ENCODE measurements around the gene POP4. TPM values are rescaled to one million over a fixed set of nuclear protein-coding genes. Genes with fewer than 3 reads are reported as not detected.

Gene POP4
- total RNA-seq, 4 donors from 2014 or later, result 46.3 to 56.5 (median 54.8) TPM

DNA sequence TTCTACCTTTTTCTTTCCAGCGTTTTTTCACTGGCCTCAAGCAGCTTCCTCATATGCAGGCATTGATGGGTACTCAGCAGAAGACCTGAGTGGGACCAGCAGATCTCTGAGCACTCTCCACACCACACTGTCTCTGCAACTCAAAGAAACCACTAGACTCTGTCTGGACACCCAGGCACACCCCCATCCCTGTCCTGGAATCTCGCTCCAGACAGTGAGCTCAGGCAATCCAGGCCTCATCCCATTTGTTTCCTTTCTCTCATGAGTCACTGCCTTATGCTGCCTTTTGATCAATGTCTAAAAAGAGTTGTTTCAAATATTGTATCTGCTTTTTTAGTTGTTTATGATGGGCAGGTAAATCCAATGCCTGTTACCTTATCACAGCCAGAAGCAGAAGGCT is 19.7 kb upstream of the POP4 start:
- no peak for DNase-seq
- no peaks in the 10 kb centered on the region for H3K9me3 ChIP-seq
- H3K4me3 ChIP-seq, result no peak overlapping the region
- no peak overlapping the region for H3K27ac ChIP-seq
- no peaks in the 10 kb centered on the region for H3K36me3 ChIP-seq
- H3K4me1 ChIP-seq, result no peaks in the 10 kb centered on the region
- TF ChIP-seq, protein P1, sequence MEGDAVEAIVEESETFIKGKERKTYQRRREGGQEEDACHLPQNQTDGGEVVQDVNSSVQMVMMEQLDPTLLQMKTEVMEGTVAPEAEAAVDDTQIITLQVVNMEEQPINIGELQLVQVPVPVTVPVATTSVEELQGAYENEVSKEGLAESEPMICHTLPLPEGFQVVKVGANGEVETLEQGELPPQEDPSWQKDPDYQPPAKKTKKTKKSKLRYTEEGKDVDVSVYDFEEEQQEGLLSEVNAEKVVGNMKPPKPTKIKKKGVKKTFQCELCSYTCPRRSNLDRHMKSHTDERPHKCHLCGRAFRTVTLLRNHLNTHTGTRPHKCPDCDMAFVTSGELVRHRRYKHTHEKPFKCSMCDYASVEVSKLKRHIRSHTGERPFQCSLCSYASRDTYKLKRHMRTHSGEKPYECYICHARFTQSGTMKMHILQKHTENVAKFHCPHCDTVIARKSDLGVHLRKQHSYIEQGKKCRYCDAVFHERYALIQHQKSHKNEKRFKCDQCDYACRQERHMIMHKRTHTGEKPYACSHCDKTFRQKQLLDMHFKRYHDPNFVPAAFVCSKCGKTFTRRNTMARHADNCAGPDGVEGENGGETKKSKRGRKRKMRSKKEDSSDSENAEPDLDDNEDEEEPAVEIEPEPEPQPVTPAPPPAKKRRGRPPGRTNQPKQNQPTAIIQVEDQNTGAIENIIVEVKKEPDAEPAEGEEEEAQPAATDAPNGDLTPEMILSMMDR (IDR thresholded peaks at IDR 0.05), result no peak
- no peak for TF ChIP-seq POLR2A (IDR thresholded peaks at IDR 0.05)
- peaks cover 0 to 45% (median 0%) of the 10 kb centered on the region in 4 donors for H3K27me3 ChIP-seq
- 55 to 56% methylated on average over 2 of the region's 2 CpGs for WGBS, 2 donors
- intact Hi-C loops (cut with DNase I), result no loop called here

DNA sequence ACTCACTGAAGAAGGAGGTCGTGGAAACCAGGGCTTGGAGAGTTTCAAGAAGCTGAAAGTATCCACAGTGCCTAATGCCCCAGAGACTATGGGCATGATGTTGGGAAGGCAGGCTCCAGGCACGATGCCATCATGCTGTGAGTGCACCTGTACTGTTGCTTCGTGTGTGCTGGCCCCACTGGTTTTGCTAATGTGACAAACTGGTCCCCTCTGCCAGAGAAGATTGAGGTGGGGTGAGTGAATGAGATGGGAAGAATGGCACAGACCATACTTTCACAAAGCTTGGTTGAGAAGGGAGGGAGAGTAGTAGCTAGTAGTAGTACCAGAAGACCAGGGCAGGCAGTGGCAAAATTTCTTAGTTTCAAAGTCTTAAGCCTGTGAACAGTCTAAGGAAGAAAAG is 19.0 kb upstream of the POP4 start:
- no peak for TF ChIP-seq POLR2A (IDR thresholded peaks at IDR 0.05)
- TF ChIP-seq, protein P1 (IDR thresholded peaks at IDR 0.05), result no peak
- H3K27me3 ChIP-seq, result peaks cover 0 to 48% (median 0%) of the 10 kb centered on the region in 4 donors
- H3K4me3 ChIP-seq, result no peak overlapping the region
- no peaks in the 10 kb centered on the region for H3K4me1 ChIP-seq
- 63 to 70% methylated on average over 3 of the region's 3 CpGs for WGBS, 2 donors
- no peak for DNase-seq
- H3K9me3 ChIP-seq, result no peaks in the 10 kb centered on the region
- no peak overlapping the region for H3K27ac ChIP-seq
- intact Hi-C loops (cut with DNase I), result no loop called here
- H3K36me3 ChIP-seq, result no peaks in the 10 kb centered on the region

DNA sequence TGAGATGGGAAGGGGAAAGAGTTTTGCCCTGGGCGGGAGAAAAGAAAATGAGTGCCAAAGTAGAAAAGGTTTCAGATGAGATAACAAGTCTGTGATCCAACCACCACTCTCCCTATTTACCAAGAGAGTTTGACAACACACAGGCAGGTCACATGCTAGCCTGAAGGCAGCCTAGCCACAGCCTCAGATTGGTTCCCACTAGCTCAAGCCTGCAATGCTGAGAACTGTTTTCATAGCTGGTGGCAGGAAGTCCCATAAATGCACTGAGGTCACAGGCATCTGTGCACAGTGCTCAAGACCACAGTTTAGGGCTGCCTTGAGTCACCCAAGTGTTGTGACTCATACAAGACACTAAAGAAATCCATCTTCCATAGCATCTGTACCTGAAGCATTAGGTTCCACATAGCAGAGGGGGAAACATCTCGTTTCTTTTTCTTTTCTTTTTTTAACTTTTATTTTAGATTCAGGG is 18.5 kb upstream of the POP4 start:
- H3K27ac ChIP-seq, result no peak overlapping the region
- H3K36me3 ChIP-seq, result no peaks in the 10 kb centered on the region
- WGBS, 2 donors, result 40 to 54% methylated on average over 2 of the region's 2 CpGs
- TF ChIP-seq, protein P1 (IDR thresholded peaks at IDR 0.05), result no peak
- TF ChIP-seq POLR2A (IDR thresholded peaks at IDR 0.05), result peak in 1 of 4 donors; percentile 7
- H3K27me3 ChIP-seq, result peaks cover 0 to 51% (median 0%) of the 10 kb centered on the region in 4 donors
- H3K4me3 ChIP-seq, result no peak overlapping the region
- no peaks in the 10 kb centered on the region for H3K4me1 ChIP-seq
- DNase-seq, result no peak
- intact Hi-C loops (cut with DNase I), result no loop called here
- no peaks in the 10 kb centered on the region for H3K9me3 ChIP-seq

DNA sequence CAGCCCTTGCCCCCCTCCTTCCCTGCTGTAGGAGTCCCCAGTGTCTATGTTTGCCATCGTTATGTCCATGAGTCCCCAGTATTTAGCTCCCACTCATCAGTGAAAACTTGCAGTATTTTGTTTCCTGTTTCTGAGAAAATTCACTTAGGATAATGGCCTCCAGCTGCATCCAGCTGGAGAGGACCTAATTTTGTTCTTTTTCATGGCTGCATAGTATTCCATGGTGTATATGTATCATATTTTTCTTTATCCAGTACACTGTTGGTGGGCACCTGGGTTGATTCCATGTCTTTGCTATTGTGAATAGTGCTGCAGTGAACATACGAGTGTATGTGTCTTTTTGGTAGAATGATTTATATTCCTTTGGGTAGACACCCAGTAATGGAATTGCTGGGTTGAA is 18.0 kb upstream of the POP4 start:
- peaks cover 0 to 52% (median 0%) of the 10 kb centered on the region in 4 donors for H3K27me3 ChIP-seq
- H3K27ac ChIP-seq, result no peak overlapping the region
- no peak for DNase-seq
- 80% methylated on average over 2 of the region's 2 CpGs for WGBS, 2 donors
- no peaks in the 10 kb centered on the region for H3K9me3 ChIP-seq
- no peak for TF ChIP-seq POLR2A (IDR thresholded peaks at IDR 0.05)
- TF ChIP-seq, protein P1 (IDR thresholded peaks at IDR 0.05), result no peak
- H3K36me3 ChIP-seq, result no peaks in the 10 kb centered on the region
- H3K4me3 ChIP-seq, result no peak overlapping the region
- no peaks in the 10 kb centered on the region for H3K4me1 ChIP-seq
- intact Hi-C loops (cut with DNase I), result no loop called here

DNA sequence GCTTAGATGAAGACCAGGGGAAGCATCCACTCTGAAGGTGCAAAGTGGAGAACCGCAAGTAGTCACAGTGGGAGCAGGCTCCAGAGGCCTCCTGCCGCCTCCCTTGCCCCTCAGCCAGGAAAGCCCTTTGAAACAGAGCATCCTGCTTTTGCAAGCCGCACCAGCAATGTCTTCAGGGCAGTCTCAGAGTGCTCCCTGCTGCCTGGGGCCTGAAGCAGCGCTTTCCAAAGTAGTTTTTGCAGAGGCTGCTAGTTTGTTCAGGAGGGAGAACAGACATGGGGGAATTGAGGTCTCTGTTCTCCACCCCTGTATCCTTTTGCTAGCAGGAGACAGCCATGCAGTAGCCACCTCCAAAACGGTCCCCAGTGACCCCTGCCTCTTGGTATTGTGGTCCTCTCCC is 15.8 kb upstream of the POP4 start:
- Histone ChIP-seq H3K4me3 (no peak overlapping the region), H3K9me3 (no peaks in the 10 kb centered on the region), H3K27ac (no peak overlapping the region), H3K4me1 (no peaks in the 10 kb centered on the region), H3K27me3 (peaks cover 0 to 72% (median 0%) of the 10 kb centered on the region in 4 donors), H3K36me3 (no peaks in the 10 kb centered on the region)
- DNase-seq, result no peak
- intact Hi-C loops (cut with DNase I), result no loop called here
- TF ChIP-seq POLR2A (IDR thresholded peaks at IDR 0.05), result no peak
- TF ChIP-seq, protein P1 (IDR thresholded peaks at IDR 0.05), result no peak
- 10 to 57% methylated on average over 2 to 4 of the region's 5 CpGs for WGBS, 2 donors

Measured in esophagus squamous epithelium (tissue), 5 donors.